GM19328 (cell line): ENCODE measurements around the gene MSANTD3.
A peak's percentile ranks its signal among the peaks of the same experiment; 100 is the strongest.

ENCODE experiments used
- ATAC-seq: cut with Tn5 transposase; IDR thresholded peaks from one replicate; pipeline ENCODE4 v1.9.1; 2021; ENCODE audit warnings: mild to moderate bottlenecking, moderate library complexity; ENCODE audit not compliant: unreplicated experiment

MSANTD3 gene

DNA sequence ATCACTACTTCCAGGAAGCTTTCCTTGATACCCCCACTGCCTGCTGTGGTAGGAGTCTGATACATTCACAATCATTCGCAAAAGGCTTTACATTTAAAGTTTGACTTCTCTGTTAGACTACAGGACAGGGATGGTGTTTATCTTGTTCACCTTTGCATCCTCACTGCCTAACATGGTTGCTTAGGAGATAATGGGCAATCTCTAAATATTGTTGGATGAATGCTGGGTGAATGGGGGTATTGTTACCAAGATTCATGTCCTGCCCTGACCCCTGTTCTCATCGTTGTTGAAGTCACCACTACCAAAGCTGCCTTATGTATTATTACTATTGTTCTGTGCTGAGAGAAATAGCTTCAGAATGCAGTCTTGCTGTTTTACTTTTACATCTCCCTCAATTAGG, 38.3 kb downstream of the MSANTD3 start:
- no peak for ATAC-seq

DNA sequence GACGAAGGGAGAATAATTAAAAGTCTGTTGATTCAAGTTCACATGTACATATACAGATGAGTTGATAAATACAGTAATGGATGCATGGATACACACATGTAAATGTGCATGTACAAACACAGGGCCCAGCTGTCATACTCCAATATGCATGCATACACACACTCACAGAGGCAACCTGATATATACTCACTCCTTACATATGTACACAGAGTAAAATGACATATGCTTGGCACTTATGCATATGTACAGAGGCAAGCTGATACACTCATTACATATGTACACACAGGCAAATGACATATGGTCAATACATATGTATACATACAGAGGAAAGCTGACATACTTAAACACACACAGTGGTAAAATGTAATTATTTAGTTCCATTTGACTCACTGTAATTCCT, 38.8 kb downstream of the MSANTD3 start:
- ATAC-seq: no peak

DNA sequence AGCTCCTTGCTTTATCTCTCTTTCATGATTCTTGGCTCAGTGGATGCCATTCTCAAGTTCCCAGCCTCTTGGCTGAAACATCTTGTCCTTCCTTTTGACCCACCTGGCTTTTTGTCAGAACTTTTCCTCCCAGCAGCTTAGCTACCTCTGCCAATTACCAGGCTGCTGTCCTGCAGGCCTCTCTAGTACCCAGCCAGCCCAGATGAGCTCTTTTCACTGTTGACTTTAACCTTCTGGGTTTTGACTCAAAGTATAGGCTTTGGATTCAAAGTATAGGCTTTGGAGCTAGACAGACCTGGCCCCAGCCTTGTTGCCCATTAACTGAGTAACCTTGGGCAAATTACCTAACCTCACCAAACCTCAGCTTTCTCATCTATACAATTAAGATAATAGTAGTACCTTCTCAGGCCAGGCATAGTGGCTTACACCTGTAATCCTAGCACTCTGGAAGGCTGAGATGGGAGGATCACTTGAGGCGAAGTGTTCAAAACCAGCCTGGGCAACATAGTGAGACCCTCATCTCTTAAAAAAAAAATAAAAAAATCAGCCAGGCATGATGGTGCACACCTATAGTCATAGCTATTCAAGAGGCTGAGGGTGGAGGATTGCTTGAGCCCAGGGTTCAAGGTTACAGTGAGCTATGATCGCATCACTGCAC, 39.4 kb downstream of the MSANTD3 start:
- ATAC-seq: no peak

DNA sequence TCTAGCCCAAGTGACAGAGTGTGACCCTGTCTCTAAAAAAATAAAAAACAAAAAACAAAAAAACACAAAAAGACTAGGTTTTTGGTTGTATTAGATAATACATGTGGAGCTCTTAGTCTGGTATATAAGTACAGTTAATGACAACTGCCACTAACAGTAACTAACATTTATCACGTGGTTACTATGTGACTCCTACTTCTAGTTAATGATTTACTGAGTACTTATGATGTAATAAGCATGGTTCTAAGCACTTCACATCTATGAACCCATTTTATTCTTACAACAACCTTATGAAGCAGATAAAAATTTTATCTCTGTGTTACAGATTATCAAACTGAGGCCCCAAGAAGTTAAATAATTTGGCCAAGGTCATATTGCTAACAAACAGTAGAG, 39.9 kb downstream of the MSANTD3 start:
- no peak for ATAC-seq

DNA sequence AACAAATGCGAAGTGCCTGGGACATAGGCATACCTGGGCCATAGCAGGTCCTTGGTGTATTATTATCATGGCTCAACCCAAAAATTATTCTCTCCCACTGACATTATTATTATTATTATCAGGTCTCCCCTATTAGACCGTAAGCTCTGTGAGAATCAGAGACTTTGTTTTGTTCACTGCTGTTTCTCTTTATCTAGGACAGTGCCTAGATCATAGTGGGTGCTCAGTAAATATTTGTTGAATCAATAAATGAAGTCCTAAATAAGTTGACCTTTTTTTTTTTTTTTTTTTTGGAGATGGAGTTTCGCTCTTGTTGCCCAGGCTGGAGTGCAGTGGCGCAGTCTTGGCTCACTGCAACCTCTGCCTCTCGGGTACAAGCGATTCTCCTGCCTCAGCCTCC, 41.1 kb downstream of the MSANTD3 start:
- no peak for ATAC-seq

DNA sequence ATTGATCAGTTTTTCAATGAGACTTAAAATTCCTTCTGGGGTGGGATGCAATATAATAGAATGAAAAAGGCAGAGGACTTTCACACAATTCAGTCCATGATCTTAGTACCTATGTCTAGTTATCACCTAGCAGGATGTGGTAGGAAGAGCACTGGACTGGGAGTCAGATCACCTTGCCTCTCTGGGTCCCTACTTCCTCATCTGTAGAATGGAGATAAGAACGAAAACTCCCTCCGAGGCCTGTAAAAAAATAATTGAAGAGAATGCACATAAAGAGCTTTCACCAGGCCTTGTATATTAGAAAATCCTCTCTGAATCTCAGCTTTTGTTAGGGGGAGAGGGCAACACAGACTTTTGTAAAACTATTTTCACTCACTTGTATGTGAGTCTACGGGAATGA, 45.3 kb downstream of the MSANTD3 start:
- ATAC-seq: no peak

DNA sequence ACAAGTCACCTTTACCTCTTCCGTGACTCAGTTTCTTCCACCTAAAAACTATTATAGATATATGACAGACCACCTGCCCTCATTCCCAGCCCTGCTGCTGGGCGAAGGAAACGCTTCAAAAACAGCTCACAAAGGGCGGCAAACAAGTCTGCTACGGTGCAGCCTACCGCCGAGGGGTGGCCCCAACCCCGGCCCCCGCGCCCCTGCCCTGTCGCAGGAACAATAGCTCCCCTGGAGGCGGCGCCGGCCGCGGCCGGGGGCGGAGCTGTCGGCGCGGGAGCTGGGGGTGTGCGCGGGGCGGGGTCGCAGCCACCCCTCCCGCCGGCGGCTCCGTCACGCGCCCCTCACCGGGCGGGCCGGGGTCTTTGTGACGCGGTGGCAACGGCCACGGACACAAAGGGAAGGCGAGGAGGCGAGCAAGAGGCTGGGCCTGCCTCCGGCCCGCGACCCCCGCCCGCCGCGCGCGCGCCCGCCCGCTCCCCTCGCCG, 45.9 kb downstream of the MSANTD3 start, which contains the start of gene TMEFF1:
Gene TMEFF1, plus strand, starts transcription at position 362 of the 488 bp plus-strand sequence. CDS start 396 bp downstream, outside the sequence.
- ATAC-seq: no peak

DNA sequence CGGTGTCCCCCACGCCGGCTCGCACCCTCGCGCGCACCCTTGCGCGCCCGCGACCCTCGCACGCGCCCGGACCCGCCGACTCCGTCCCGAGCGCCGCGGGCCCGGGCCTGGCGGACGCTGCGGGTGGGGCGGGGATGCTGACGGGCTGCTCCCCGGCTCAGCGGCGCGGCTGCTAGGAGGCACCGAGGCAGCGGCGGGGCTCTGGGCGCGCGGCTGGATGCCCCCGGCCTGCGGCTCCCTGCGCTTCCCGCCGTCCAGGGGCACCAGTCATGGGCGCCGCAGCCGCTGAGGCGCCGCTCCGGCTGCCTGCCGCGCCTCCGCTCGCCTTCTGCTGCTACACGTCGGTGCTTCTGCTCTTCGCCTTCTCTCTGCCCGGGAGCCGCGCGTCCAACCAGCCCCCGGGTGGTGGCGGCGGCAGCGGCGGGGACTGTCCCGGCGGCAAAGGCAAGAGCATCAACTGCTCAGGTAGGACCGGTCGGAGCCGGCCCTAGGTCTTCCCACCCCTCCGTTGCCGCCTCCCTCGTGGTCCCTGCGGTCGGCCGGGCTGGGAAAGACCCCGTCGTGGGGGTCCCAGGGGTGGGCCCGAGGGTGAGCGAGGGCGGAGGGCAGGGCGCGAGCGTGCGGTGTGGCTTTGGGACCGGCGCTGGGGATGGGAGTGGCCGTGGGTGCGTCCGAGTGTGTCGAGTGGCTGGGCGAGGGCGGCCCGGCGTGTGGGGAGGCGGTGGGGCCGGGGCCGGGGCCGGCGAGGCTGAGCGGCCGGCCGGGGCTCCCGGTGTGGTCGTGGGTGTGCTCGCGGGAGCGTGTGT, 46.5 kb downstream of the MSANTD3 start:
- ATAC-seq: peak; percentile 54

DNA sequence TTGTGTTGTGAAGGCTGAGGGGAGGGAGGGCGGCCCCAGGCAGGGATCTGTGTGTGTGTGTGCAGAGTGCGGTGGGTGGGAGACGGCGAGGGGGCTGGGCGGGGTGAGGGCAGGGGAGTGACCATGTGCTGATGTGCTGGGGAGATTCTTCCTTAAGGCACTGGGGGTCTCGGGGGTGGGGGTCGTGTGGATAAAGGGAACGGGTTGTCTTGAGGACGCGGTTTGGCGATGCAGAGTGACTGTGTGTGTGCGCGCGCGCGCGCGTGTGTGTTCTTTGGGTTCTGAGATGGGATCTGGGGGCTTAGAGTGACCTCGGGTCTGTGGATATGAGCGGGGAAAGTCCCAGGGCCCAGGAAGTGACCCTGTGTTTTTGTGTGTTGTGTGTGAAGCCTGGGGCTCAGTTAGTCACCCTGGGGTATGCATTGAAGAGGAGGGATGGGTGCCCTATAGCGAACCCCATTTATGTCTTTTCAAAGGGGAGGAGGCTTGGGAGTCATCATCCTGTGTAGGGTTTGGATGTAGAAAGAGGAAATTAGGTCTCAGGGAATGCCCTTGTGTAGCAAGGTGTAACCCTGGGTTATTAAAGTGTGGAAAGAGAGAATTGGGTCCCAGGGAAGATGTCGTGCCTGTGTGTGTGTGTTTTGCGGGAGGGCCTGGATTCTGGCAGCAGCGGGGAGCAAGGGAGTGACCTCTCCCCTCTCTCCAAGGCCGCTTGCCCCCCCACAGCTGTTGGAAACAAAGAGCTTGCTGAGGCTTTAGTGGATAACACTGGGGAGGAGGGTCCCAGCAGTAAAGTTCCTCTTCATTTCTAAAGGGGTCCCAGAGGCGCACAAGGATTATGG, 47.4 kb downstream of the MSANTD3 start:
- ATAC-seq: no peak

DNA sequence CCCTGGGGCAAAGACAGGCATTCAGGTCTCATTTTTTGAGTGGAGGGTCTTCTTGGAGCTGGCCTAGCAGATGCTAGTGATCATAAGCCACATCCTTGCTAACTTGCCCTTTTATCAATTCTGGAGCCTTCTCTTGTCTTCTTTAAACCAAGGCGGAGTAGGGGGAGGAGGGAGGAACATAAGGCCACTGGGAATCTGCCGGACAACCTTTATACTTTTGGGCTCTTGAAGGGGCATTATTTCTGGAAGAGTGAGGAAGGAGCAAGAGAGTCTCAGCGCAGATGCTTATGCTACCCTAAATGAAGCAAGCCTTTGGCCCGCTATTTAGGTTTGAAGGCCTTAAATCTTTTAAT, 48.0 kb downstream of the MSANTD3 start:
- no peak for ATAC-seq

DNA sequence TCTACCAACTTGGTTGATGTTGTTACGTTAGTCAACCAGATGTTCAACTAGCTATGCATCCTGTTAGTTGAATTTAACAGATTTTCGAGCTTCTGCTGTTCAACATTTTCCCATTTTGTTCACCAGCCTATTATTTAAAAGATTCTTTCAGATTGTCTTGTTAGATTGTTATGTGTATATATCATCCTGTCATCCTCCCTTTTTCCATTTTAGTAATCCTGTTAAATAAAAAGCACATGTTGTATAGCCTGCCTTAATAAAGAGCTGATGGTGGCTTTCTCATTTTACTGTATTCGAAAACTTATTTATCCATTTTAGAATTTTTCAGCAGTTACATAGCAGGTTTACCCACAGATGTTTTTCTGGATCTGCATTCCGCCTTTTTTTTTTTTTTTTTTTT, 50.3 kb downstream of the MSANTD3 start:
- no peak for ATAC-seq

DNA sequence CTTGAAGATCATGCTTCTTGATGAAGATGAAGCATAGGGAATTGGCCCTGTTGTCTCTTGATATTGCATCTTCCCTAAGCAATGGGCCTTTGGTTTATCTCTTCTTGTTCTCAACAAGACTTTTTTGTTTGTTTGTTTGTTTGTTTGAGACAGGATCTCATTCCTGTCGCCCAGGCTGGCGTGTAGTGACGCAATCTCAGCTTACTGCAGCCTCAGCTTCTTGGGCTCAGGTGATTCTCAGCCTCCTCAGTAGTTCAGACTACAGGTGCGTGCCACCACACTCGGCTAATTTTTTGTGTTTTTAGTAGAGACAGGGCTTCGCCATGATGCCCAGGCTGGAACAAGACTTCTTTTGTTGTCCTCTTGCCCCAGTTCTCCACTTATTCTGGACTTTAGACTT, 51.2 kb downstream of the MSANTD3 start:
- no peak for ATAC-seq

DNA sequence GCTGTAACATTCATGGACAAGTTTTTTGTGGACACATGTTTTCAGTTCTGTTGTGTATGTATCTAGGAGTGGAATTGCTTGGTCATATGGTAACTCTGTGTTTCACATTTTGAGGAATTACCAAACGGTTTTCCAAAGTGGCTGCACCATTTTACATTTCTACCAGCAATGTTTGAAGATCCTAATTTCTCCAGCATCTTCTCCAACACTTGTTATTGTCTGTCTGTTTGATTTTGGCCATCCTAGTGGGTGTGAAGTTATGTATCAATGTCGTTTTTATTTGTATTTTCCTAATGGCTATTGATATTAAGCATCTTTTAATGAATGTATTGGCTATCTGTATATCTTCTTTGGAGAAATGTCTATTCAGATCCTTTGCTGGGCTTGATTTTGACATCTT, 52.9 kb downstream of the MSANTD3 start:
- ATAC-seq: no peak

DNA sequence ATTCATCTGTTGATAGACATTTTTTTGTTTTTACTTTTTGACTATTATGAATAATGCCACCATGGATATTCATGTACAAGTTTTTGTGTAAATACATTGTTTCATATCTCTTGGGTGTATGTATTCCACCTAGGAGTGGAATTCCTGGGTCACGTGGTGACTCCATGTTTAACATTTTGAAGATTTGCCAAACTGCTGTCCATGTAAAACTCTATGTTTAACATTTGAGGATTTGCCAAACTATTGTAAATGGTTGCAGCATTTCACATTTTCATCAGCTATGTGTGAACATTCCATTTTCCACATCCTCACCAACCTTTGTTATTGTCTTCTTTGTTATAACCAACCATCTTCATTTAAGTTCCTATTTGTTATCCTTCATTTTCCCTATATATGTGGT, 58.3 kb downstream of the MSANTD3 start:
- ATAC-seq: no peak

DNA sequence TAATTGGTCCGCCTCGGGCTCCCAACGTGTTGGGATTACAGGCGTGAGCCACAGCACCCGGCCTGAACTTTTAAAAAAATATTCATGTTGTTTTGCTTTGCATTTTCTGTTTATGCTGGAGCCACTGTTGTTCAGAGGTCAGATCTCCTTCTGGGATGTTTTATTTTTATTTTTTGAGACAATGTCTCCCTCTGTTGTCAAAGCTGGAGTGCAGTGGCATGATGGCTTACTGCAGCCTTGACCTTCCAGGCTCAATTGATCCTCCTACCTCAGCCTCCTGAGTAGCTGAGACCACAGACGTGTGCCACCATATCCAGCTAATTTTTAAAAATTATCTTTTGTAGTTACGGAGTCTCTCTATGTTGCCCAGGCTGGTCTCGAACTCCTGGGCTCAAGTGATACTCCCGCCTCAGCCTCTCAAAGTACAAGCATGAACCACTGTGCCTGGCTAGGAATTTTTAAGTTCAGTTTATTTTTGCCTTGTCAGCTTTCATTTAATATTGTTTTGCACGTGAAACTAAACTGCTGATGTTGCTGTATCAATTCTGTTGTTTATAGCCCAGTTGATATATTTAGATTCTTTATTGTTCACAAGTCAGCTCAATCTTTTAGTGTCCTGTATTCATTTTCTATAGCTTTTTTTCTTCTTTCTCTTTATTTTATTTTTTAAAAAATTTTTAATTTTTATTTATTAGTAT, 59.7 kb downstream of the MSANTD3 start:
- no peak for ATAC-seq

DNA sequence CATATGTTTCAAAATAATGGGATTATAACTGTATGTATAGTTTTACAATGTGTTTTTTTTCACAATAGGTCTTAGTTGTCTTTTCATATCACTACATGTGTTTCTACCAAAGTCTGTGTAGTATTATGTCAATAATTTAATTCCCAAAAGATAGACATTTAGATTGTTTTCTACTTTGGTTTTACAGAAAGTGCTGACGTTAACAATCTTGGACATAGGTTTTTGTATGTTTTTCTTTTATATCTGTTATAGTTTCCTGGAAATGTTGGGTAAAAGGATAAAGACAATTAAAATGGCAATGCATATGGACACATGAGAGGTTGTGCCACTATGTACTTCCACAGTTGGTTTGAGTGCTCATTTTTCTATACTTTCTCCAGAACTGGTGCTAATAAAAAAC, 61.2 kb downstream of the MSANTD3 start:
- no peak for ATAC-seq

DNA sequence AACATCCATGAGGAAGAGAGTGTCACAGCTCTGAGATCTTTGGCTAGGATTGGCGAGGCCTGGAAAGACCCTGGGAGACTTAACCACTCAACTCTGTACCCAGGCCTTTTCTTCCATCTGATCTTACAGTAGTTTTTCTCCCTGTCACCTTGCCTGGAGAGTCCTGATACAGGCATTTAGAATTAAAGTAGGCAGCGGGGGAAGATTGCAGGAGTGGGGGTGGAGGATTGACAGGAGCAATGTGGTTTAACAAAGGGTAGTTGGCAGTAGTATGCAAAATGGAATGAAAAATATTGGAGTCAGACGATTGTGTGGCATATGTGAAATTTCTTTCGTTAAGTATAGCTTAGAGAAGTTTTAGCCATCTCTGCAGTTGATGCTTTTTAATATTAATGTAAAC, 62.9 kb downstream of the MSANTD3 start:
- no peak for ATAC-seq

DNA sequence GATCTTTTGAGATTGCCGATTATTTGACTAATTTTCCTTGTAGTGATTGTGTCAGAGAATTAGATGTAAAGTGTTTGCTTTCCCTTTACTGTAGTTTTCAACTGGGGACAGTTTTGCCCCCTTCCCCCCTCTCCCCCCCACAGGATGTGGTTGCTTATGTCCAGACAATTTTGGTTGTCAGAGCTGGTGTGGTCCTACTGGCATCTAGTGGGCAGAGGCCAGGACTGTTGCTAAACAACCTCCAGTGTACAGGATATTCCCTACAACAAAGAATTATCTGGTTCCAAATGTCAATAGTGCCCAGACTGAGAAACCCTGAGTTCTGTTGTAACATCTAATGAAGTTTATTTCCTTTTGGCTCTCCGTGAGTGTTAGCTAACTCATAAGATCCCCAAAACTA, 66.0 kb downstream of the MSANTD3 start:
- no peak for ATAC-seq

DNA sequence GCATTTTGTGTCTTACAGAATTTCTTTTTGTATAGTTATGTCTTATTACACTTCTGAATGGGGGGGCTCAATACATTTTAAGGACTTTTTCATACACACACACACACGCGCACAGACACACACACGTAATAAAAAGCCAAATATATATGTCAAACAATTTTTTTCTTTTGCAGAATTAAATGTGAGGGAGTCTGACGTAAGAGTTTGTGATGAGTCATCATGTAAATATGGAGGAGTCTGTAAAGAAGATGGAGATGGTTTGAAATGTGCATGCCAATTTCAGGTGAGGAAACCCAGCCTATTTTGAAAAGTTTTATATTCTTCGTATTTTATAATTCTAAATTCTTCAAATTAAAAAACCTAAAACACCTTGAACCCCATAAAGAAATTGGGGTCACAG, 71.6 kb downstream of the MSANTD3 start:
- ATAC-seq: no peak

DNA sequence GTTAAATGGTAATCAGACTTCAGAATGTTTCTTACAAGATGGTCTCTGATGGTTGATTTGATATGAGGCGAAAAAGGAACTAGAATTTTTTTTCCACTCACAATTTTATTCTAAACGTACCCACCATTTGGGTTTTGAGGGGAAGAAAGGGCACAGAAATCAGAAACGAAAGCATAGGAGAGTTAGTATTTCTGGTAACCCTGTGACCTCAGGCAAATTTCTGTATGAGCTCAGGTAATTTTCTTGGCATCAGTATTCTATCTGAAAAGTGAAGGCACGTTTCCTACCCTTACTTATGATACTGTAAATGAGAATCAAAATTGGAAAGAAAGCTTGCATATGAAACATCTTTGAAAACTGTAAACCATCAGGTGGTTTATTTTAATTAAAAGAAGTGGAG, 72.5 kb downstream of the MSANTD3 start:
- no peak for ATAC-seq

DNA sequence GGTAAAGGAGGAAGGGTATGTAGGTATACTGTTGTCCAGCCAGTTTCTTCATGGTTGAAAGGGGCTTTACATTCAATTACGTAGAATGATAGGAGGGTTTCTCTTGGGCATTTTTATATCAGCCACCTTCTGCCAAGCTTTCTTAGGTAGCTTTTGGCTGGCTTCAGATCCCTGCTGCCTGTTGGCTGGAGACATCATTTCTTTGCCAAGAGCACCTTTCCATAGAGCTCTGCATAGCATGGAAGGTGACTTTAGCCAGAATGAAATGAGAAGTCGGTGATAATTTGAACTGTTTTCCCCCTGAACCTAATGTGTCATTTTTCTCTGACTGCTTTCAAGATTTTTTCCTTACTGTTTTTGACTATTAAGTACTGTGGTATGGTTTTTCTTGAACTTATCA, 72.9 kb downstream of the MSANTD3 start:
- ATAC-seq: no peak
